Measurements from ENCODE around the gene RNF19B.
A peak's percentile ranks its signal among the peaks of the same experiment; 100 is the strongest.
"Not testable (repeated sequence)": the region's sequence is repeated elsewhere in the genome, so short reads cannot be mapped to it uniquely, and the experiment has no call there.

Gene RNF19B

DNA sequence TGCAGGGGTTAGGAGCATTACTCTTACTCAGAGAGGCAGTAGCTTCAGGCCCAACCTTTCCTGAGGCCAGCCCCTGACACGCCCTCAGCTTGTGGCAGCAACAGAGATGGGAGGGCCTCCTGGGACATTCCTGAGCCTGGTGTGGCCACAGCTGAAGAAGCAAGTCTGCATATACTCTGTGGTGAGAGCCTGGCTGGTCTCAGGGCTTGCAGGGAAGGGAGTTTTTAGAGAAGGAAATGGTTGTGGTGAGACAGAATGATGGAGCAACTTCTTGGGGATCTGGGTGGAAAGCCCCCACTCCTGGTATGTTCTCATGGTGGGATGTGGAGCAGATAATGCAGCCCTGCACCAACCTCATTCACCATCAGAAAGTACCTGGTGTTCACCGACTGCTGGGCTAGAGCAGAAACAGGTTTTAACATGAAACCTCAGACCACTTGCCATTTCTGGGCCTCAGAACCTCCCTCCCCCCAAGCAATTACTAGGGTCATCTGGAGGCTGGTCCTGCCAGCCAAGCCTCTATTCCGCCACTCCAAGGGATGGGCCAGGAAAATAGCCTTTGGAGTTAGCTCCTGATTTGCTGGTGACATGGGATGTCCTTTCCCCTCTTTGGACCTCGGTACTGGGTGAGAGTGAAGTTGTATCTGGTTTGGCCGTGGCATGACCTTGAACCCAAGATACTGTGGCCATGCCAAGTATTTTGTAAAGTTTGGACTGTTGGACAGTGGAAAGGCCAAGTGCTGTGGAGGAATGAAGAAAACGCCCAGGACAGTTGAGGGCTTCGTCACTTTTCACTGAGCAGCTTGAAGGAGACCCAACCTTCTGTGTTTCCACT, 28.1 kb upstream of the RNF19B start:
- no peak for DNase-seq

DNA sequence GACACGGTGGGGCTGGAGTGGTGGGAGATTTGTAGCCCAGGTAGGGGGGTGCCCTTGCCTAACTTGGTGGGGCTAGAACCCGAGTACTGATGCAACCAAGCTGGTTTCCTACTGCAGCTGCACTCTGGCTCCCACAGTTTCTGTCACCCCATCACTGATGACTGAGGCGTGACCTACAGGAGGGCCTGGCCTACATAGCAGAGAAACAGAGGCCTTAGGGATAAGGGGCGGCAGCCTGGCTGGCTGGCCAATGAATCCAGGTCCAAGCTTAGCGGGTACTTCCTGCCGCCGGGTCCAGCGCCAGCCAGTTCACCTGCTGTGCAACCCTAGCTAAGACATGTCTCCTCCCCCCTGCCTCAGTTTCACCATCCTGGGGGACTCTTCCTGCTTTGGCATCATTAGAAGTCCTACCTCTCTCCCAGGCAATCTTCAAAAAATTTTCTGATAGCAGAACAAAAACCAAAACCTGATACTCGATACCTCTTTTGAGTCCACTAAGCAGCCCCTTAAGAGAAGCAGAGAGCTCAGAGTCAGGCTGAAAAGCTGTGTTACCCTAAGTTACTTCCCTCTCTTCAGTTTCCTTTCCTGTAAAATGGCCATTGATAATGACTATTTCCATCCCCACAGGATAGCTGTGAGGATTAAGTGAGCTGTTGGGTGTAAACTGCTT, 27.3 kb upstream of the RNF19B start:
- no peak for DNase-seq

DNA sequence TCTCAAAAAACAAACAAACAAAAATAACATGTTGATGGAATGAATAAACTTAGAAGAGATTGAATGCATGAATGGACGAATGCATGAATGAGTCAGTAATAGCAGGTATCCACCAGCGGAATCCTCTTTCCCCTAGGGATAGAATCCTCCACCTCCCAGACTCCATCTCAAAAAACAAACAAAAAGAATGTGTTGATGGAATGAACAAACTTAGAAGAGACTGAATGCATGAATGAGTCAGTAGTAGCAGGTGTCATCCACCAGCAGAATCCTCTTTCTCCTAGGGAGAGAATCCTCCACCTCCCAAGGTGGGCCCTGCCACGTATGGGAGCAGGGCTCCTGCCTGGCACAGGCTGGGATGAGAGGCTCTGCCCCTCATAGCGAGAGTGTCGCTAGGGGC, 26.8 kb upstream of the RNF19B start:
- DNase-seq, result no peak

DNA sequence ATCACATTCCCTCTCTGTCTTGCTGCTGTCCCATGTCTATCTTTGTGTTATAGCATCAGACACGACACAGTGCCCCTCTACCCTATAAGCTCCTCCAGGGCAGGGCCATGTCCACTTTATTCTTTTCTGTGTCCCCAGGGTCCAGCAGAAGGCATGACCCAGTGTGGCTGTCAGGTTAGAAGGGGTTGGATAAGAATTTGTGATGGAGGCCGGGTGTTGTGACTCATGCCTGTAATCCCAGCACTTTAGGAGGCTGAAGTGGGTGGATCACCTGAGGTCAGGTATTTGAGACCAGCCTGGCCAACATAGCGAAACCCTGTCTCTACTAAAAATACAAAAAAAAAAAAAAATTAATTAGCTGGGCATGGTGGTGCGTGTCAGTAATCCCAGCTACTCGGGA, 26.3 kb upstream of the RNF19B start:
- no peak for DNase-seq

DNA sequence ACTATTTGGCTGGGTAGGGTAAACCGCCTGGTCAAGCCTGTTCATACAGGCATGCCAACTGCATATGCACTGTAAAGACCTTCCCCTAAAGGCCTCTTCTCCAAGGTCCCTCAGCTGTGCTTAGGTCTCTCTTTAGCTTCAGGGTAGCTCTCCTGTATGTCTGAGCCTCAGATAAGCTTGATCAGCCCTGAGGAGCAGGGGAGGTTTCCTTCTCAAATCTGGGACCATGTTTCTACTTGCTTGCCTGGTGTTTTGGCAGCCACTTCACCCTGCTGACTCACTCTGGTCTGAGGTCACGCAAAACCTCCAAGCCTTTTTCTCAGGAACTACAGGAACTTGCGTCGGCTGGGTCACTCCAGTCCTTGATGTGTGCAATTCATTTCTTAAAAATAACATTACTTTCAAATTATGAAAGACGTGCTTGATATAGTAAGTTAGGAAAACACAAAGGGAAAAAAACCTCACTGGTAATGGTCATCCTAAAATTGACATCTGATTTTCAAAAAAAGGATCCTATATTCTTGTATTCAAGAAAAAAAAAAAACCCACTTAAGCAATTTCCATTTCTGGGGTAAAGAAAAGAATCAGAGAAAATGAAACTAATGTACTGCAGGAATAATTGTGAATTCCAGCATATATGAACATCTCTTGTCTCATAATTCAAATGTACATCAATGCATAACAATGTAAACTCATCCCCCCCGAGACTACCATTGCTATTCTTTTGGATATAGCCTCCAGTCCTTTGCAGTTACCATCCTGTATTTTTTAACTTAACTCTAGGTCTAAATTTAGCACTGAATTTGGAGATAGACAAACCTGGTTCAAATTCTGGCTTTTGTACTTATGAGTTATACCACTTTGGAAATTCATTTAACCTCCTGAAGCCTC, 24.8 kb upstream of the RNF19B start:
- DNase-seq, result no peak

DNA sequence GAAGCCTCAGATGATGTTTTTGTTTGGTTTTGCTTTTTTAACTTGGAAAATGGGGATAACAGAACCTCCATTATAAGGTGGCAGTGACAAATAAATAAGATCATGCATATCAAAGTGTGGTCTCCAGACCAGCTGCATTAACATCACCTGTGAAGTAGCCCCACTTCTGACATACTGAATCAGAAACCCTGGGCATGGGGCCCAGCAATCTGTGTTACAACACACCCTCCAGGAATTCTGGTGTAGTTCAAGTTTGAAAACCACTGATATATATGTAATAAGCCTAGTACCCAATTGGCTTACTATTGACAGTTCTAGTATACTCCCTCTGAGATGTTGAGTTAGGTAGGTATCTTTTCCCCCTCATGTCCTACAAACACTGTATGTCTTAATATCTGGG, 24.1 kb upstream of the RNF19B start:
- DNase-seq, result no peak

DNA sequence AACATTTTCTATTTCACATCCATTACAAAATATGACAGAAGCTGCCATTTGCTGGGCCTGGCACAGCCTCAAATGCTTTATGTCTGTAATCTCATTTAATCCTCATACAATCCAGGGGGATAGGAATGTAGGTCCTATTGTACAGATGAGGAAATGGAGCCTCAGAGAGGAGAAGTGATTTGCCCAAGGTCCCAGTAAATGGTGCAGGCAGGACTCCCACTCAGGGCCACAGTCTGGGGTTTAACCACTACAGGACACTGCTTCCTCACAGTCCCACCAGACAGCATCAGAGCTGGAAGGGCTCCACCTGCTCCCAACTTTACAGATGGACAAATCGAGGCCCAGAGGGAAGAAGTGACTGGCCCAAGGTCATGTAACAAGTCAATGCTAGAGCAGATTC, 20.6 kb upstream of the RNF19B start:
- no peak for DNase-seq

DNA sequence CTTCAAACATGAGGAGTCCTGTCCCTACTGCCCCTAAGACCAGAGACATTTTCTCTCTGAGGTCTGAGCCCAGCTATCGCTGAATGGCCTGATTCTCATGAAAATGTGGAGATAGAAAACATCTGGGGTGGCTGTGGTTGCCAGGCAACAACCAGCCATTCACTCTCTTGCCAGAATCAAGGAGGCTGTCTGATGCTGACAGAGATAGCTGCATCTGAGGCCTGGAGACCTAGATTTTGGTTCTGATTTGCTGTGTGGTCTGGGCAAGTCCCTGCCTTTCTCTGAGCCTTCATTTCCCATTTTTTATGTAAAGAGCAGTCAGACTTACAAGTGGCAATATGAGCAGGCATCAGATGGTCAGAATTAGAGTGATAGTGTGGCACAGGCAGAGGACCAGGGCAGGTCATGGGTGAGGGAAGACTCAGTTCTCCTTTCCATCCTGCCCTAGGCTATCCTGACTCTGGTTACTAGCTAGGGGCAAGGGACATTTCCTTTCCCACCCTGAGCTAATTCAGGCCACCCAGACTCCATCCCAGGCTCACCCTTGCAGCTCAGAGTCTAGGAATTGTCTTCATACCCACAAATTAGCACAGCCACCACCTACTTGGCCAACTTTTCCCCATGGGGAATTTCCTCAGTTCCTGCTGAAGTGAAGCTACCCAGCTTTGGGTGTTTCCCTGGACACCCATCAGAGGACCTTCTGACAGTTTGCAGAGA, 20.0 kb upstream of the RNF19B start:
- no peak for DNase-seq

DNA sequence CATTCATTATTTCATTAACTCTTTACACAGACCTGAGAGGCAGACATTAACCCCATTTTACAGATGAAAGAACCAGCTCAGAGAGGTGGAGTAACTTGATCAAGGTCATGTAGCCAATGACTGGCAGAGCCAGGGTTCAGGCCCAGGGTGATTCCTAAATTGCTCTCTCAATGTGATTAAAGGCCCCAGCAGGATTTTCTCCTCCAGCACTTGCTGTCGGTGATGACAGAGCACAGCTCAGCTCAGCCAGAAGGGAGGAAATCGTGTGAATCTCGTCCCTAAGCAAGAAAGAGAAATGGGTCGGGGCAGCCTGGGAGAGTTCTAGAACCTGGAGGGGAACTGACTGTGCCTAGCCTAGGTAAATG, 19.5 kb upstream of the RNF19B start:
- DNase-seq, result no peak

DNA sequence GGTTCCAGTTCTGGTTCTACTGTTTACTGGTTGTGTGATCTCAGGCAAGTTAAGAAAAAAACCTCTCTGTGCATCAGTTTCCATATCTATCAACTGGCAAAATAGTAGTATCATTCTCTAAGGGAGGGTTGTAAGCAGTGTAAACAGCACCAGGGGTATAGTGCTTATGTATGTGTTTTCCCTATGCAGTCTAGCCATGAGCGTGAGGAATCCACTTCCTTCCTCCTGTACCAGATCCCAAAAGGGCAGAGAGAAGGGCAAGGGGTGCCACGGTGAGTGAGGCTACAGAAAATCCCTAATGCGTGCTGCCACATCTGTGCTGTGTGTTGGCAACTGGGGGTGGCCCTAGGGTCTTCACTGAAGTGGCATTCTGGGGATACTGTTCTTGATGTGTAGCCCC, 18.4 kb upstream of the RNF19B start:
- no peak for DNase-seq

DNA sequence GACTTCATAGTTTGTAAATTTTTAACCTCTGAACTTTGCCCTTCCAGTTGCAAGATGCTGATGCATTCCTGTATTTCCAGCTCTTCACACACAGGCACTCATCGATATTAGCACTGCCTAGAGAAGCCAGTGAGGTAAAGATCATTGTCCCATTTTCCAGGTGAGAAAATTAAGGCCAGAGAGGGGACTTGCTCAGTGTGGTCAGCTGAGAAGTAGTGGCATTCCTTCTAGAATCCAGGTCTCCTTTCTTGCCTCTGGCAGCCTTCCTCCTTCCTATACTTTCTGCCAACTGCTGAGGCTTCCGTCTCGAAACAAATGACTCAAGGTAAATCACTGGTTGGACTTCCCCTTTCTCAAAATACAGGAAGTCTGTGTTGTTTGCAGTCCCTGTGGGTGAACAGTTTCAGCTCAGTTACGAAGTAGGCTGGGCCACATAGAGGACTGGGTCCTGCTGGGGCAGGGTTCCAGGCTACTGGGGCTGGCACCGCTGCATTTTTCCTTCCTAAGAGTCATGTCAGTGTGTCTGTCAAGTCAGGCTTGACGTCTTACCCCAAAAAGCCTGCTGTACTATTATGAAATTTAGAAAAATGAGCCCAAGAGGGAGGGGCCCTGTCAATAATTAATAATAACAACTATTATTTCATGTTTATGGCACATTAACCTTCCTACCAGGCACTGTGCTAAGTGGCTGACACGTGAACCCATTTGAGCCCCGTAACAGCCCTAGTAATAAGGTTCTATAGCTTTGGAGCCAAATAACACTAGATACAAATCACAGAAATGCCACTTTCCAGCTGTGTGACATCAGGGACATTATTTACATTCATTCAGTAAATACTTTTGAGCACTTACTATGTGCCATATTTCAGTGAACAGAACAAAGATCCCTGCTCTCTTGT, 16.6 kb upstream of the RNF19B start:
- no peak for DNase-seq

DNA sequence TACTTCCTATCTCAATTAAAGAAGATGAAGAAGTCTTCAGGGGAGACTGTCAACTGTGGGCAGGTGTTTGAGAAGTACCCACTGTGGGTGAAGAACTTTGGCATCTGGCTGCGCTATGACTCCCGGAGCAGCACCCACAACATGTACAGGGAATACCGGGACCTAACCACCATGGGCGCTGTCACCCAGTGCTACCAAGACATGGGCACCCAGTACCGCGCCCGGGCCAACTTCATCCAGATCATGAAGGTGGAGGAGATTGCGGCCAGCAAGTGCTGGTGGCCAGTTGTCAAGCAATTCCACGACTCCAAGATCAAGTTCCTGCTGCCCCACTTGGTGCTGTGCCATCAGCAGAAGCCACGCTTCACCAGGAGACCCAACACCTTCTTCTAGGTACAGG, 15.5 kb upstream of the RNF19B start:
- DNase-seq, result no peak

DNA sequence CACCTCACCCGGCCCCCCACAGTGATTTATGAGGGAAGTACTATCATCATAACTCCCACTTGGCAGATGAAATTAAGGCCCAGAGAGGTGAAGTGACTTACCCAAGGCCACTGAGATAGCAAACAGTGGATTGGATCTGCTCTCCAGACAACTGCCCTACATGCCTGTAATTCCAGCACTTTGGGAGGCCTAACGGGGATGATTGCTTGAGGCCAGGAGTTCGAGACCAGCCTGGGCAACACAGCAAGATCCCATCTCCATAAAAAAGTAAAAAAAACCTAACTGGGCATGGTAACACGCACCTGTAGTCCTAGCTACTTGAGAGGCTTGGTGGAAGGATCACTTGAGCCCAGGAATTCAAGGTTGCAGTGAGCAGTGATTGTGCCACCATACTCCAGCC, 14.2 kb upstream of the RNF19B start:
- DNase-seq, result no peak

DNA sequence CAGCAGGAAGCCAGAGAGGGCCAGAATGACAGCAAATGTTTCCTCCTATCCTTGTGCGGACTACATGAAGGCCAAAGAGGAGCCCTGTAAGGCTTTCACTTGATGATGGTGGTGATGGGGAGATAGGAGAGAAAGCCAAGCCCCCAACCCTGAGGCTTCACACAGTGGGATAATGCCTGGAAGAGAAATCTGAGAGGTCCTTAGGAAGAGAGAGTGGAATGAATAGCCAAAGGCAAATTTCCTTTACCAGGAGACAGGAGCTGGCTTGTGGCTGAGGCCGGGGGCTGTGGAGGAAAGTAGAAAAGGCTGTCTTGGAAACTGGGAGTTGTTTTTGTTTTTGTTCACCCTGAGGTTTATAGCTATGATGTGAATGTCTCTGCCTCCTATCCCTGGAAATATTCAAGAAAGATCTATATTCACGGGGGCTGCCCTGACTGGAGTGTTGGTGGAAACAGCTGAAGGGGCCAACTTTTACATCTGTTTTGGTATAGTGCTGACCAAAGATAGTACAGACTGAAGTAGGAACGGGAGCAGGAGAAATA, 13.0 kb upstream of the RNF19B start:
- DNase-seq, result no peak

DNA sequence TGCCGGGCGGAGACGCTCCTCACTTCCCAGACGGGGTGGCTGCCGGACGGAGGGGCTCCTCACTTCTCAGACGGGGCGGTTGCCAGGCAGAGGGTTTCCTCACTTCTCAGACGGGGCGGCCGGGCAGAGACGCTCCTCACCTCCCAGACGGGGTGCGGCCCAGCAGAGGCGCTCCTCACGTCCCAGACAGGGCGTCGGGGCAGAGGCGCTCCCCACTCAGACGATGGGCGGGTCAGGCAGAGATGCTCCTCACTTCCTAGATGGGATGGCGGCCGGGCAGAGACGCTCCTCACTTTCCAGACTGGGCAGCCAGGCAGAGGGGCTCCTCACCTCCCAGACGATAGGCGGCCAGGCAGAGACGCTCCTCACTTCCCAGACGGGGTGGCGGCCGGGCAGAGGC, 10.4 kb upstream of the RNF19B start:
- DNase-seq, result not testable (repeated sequence)

DNA sequence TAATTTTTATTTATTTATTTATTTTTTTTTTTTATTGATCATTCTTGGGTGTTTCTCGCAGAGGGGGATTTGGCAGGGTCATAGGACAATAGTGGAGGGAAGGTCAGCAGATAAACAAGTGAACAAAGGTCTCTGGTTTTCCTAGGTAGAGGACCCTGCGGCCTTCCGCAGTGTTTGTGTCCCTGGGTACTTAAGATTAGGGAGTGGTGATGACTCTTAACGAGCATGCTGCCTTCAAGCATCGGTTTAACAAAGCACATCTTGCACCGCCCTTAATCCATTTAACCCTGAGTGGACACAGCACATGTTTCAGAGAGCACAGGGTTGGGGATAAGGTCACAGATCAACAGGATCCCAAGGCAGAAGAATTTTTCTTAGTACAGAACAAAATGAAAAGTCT, 8.8 kb upstream of the RNF19B start:
- not testable (repeated sequence) for DNase-seq

DNA sequence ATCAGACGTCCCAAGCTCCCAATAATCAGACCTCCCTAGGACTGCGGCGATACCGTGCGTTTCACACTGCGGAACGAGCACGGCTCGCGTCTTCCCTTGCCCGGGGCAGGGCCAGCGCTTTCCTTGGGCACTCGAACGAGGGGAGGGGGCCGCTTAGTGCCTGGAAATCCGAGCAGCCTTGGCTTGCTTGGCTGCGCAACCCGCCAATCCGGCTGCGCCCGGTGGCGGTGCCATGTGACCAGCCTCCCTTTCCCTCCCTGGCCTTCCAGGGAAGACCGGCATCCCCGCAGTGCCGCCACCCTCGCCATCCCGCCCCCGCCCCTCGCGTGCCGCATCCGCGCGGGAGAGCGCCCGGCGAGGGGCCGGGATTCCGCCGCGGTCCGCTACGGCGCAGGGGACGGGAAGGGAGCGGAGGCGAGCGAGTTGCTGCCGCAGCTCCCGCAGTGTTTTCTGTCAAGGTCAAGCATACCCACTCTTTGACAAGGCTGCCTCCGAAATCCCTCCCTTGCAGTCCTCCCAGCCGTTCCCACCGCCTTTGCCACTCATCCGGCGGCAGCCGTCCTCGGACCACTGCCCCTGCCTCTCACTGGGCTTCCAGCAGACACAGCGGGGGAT, 8.3 kb upstream of the RNF19B start:
- peak; percentile 34 for DNase-seq

DNA sequence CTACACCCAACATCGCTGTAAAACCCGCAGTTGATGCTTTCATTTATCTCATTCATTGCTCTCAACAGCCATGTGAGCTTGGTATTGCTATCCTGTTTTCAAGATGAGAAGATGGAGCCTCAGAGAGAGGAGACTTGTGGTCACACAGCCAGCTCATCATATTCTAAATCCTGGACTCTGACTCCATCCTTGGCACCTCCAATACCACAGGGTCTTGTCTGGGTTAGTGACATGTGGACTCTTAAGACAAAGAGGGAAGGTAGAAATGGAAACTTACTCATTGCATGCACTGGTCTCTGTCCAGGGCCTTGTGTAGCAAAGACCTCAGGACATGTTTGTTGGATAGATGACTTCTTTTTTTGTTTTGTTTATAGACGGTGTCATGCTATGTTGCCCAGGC, 7.0 kb upstream of the RNF19B start:
- DNase-seq, result no peak

DNA sequence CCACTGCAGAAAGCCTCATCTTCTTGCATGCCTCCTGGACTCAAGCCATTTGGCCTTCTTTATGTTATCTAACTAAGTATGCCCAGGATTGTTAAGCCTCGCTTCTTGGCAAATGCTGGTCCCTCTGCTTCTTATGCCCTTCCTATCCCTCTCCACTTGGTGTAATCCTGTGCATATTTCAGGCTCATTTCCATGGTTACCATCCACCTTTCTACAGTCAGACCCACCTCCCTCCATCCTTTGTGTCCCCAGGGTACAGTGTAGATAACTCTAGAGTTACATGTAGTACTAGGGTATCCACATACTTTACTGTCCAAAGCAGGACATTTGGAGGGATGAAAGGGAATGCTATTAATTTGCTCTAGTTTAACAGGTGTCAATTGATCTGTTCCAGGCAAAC, 6.5 kb upstream of the RNF19B start:
- DNase-seq, result no peak

DNA sequence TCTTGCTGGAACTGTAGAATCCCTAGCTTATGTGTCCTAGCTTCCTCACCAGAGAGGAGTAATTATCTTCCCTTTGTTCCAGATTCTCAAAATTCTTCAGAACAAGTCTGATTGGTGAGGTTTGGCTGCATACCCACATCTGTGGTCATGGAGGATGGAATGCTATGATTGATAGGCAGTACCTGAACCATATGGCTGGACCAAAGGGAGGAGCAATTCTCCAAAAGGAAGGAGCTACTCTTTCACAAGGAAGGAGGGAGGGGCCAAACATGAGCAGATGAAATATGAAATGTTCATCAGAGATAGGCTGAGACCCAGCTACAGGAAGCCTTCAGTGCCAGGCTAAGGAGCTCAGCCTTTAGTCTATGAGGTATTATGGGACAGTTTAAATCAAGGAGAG, 5.0 kb upstream of the RNF19B start:
- no peak for DNase-seq

DNA sequence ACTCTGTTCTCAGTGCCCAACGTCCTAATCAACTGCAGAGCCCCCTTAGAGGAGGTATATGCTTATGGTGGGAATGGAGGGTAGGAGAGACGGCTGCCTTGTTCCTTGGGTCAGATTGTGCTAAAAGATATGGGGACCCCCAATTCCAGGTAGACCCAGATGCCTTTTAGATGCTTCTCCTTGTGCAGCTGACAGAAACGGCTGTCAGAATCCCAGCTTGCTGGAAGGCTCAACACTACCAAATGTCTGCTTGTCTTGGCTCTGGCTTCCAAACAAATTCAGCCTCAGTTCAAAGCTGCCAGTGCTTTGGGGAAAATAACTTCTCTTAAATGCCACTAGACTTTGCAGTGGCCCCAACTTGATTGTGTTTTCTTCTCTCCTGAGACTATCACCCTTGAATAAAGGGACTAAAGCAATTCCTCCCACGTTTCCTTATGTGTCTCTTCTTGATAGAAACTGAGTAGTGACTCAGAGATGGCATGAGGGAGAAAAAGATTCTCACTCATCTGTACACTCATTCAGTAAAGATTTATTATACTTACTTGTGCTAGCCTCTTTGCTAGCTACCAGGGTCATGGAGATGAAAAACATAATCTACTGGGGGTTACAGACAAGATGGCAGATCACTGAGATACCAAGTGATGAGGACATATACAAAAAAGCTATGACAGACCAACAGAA, 3.4 kb upstream of the RNF19B start:
- no peak for DNase-seq

All from NCI-H1694 (cell line).